ENCODE results near the gene FBXL22. TPM values are rescaled to one million over a fixed set of nuclear protein-coding genes. Genes with fewer than 3 reads are reported as not detected.

Gene FBXL22
- total and polyA plus RNA-seq, 2 of the 8 experiments (the other 6 are each of a cell fraction or from before 2014, with no cell fraction given), result 0.09 to 0.47 TPM

DNA sequence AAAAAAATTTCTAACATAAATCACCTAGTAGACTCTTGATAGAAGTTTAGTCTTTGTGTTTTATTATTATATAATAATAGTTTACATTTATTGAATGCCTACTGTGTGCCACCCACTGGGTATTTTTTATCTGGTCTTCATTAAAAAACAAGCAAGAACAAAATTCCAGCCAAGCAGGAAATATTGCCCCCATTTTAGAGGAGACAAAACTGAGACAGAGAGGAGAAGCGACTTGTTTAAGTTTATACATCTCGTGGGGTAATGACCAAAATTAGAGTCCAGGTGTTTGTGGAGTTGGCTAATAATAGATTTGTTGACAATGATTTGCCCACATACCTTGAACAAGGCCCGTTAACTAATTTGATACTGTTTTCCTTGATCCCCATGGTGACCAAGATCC is 33.1 kb upstream of the FBXL22 start (continued):
- no peak for TF ChIP-seq SIX5 (IDR thresholded peaks at IDR 0.05; ENCODE audit: low read depth, low read length)
- TF ChIP-seq SIN3A (conservative IDR thresholded peaks at IDR 0.05 in 1 of 2, IDR thresholded peaks at IDR 0.05 in 1 of 2; ENCODE audit: low read depth in 1 of 2, low read length in 2 of 2), result no peak
- TF ChIP-seq NANOG (IDR thresholded peaks at IDR 0.05; ENCODE audit: insufficient read depth, low read depth, low read length, poor library complexity, severe bottlenecking), result no peak
- no peak for TF ChIP-seq SAP30 (IDR thresholded peaks at IDR 0.05; ENCODE audit: insufficient read depth, insufficient replicate concordance, low read length)
- TF ChIP-seq YY1 (IDR thresholded peaks at IDR 0.05; ENCODE audit: low read depth, low read length), result no peak

Measured in H1 (cell line).